ENCODE measurements around the gene PPP1R8.
"Not testable (repeated sequence)": the region's sequence is repeated elsewhere in the genome, so short reads cannot be mapped to it uniquely, and the experiment has no call there.

The PPP1R8 gene

DNA sequence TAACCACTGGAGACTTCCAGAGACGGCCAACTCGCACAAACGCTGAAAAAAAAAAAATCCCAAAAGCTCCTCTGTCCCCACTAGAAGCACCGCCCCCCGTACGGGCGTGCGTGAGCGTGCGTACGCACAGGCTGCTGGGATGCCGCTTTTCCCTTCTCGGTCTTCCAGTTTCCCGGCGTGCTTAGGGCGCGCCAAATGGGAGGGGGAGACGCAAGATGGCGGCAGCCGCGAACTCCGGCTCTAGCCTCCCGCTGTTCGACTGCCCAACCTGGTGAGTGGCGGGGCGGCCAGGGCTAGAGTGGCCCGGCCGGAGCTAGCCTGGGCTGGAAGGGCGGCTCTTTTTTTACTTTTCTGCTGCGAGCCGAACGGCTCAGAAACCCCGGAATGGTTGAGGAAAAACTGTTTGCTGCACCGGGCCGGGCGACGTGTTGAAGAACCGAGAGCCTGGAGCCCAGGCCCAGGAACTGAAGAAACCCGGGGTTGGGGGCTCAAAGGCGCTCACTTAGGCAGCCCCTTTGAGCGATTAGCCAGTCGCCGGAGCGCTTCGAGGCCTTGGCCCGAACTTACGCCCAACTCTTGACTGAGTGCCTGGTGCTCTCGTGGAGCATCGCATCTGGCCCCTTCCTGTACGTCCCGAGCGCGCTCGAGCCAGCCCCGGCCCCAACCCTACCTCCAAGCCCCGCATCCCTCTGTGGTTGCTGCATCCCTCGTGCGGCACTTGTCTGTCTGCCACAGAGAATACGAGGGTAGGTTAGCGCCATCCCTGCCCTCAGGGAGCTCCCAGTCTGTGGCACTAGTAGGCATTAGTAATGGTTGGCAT is at the start of gene PPP1R8:
TSS of gene PPP1R8 (plus strand) at position 162 of the 820 bp plus-strand sequence. CDS start at position 216, 54 bp downstream.
- peak; percentile 79 to 84 for DNase-seq (ENCODE audit: low read depth in 2 of 2)

DNA sequence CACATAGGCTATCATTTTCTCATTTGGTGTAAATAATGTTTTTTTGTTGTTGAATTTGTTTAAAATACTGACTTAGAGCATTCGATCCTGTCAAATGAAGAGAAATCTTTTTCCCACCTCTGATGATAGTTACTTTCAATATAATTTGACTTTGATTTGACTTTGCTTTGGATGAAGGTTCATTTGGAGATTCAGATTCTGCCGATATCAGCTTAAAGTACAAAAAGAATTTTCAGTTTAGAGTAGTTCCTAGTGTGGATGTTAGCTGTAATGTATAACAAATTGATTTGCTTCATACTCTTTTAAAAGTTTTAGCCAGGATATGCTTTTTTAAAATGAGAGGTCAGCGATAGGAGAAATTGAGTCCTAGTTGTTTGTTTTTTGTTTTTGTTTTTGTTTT is 47.6 kb upstream of the PPP1R8 start:
- no peak for DNase-seq (ENCODE audit: low read depth in 2 of 2)

DNA sequence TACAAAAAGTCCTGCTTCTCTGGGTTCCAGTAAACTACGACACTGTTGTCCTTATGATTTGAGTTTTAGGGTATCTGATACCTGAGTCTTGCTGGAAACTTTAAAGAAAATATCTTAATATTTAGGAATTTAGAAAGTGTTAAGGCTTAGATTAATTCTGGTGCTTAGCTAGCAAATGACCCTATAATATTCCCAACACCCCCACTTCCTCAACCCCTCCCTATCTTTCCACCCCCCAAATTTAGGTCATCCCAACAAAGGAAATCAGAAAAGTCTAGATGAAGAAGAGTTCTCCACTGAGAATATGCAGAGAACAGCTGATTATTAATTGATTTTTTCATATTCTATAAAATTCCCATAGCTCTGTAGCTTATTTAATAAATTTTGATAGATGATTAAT is 45.9 kb upstream of the PPP1R8 start:
- no peak for DNase-seq (ENCODE audit: low read depth in 2 of 2)

DNA sequence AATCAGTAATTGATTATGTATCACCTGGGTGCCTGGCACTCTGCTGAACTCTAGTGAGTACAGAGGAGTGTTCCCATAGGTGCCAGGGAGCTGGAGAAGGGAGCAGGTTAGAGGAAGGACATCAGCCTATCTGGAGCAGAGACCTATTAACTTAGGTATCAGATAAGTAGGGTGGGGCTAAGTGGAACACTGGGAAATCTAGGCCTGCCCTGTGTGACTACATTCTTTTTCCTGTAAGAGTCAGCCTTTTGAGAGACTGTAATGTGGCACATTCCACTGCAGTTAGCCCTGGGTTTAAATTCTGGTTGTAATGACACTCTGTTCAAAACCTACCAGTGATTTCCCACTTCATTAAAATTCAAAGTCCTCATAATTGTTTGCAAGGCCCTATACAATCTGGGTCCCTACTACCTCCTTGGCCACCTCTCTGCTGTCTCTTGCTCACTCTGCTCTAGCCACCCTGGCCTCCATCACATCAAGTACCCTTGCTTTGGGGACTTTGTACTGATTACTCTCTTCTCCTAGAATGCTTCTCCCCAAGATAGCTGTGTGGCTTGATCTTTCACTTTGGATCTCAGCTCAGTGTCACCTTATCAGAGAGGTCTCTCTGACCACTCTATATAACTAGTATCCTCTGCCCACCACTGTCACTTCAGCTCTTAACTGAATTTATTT is 44.7 kb upstream of the PPP1R8 start:
- no peak for DNase-seq (ENCODE audit: low read depth in 2 of 2)

DNA sequence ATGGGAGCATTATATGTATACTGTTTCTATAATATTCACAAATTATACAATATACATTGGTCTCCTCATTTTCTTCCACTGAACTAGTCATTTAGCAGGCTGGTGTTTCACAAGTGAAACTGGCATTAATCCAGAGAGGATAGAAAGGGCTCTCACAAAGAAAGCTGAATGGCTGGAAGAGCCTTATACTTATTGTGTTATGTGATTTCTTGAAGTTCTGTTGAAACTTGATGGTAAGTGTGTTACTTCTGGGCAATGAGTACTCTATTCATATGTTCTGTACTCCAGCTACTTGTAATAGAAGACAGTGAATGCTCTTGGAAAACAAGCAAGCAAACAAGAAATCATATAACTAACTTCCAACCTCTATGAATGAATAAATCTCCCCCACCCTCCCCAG is 42.7 kb upstream of the PPP1R8 start:
- no peak for DNase-seq (ENCODE audit: low read depth in 2 of 2)

DNA sequence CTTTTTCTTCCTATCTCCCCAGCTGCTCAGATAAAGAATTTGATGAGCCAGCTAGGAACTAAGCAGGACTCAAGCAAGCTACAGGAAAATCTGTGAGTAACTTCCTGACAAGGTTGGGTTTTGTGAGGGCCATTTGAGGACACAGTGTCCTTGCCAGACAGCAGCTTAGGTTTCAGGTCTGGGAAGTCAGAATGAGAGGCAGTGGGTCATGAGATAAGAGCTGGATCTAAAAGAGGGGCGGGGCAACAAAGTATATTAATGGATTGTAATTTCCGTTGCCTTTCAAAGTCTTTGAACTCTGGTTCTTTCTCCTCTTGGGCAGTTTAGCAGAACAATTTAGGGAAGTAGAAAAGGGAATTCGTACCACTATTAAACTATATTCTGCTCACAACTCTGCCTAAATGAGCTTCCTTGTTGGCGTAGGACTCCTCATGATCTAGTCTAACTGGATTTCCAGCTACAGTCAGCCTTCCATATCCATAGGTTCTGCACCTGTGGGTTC is 41.0 kb upstream of the PPP1R8 start:
- DNase-seq (ENCODE audit: low read depth in 2 of 2) = no peak

DNA sequence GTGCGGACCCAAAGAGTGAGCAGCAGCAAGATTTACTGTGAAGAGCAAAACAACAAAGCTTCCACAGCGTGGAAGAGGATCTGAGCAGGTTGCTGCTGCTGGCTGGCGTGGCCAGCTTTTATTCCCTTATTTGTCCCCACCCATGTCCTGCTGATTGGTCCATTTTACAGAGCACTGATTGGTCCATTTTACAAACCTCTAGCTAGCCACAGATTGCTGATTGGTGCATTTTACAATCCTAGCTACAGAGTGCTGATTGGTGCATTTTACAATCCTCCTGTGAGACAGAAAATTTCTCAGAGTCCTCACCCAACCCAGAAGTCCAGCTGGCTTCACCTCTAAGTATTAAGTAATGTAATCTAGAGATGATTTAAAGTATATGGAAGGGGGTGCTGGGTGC is 40.3 kb upstream of the PPP1R8 start:
- not testable (repeated sequence) for DNase-seq (ENCODE audit: low read depth in 2 of 2)

DNA sequence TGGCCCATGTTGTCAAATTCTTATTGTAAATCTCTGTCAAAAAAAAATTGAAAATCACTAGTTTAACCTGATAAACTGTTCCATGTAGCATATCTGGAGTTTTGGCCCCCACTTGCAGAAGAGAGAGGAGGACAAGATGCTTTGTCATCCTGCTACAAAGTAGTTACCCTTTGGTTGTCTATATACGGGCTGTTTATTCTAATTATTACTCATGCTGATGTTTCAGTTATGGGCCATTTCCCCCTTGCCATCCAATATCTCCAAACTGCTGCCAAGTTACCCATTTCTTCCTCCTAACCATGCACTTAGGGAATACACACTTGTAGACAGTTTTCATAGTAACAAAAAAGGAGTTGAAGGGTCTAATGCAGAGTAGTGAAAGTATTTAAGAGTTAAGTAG is 35.0 kb upstream of the PPP1R8 start:
- no peak for DNase-seq (ENCODE audit: low read depth in 2 of 2)

DNA sequence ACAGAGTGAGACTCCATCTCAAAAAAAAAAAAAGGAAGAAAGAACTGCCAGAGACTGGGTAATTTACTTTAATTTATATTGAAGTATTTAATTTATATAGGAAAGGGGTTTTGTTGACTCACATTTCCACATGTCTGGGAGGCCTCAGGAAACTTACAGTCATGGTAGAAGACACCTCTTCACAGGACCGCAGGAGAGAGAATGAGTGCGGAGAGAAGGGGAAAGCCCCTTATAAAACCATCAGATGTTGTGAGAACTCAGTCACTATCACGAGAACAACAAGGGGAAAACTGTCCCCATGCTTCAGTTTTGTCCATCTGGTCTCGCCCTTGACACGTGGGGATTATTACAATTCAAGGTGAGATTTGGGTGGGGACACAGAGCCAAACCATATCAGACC is 25.8 kb upstream of the PPP1R8 start:
- no peak for DNase-seq (ENCODE audit: low read depth in 2 of 2)

DNA sequence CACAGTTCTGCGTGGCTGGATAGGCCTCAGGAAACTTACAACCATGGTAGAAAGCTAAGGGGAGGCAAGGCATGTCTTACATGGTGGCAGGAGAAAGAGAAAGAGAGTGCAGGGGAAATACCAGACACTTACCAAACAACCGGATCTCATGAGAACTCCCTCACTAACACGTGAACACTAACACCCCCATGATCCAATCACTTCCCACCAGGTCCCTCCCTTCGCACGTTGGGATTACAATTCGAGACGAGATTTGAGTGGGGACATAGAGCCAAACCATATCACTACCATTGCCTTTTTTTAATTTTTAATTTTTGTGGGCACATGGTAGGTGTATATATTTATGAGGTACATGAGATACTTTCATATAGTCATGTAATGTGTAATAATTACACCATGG is 23.8 kb upstream of the PPP1R8 start:
- DNase-seq (ENCODE audit: low read depth in 2 of 2) = no peak

DNA sequence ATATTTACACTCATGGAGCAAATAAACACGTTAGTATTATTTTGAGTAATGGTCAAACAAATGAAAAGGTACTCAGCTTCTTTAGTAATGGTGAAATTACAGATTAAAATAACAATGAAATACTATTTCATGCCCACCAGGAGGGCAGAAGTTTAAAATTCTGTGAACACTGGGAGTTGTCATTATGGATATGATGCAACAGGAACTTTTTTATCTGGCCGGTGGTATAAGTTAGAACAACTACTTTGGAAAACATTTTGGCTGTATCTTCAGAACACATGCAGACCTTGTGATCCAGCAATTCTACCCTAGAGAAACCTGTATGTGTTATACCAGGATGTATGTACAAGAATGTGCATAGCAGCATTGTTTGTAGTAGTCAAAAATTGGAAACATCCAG is 23.2 kb upstream of the PPP1R8 start:
- DNase-seq (ENCODE audit: low read depth in 2 of 2) = no peak

DNA sequence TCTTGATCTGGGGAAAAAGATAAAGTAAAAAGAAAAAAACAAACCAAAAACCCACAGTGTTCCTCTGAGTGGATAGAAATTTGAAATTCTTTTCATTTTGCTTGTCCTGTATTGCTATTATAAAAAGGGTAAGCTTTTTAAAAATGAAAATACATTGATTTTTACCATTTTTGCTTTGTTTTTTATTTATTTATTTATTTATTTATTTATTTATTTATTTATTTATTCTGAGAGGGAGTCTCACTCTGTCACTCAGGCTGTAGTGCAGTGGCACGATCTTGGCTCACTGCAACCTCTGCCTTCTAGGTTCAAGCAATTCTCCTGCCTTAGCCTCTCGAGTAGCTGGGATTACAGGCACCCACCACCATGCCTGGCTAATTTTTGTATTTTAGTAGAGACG is 22.5 kb upstream of the PPP1R8 start:
- not testable (repeated sequence) for DNase-seq (ENCODE audit: low read depth in 2 of 2)

DNA sequence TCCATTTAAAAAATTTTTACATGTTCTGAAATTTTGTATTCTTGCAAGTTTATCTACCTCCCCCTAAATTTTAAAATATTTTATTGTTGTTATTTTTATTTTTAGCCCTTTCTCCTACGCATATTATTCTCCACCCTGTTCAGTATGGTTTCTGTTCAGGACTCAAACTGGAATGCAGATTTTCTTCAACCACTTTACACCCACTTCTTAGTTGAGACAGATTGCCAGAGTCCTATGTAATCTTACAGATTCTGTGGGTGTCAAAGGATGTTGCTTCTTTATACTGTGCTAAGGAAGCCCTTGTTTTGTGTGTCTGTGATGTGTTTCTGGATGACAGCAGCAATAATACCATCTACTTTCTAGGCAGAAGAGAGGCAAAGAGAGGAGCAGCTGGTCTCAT is 20.7 kb upstream of the PPP1R8 start:
- no peak for DNase-seq (ENCODE audit: low read depth in 2 of 2)

DNA sequence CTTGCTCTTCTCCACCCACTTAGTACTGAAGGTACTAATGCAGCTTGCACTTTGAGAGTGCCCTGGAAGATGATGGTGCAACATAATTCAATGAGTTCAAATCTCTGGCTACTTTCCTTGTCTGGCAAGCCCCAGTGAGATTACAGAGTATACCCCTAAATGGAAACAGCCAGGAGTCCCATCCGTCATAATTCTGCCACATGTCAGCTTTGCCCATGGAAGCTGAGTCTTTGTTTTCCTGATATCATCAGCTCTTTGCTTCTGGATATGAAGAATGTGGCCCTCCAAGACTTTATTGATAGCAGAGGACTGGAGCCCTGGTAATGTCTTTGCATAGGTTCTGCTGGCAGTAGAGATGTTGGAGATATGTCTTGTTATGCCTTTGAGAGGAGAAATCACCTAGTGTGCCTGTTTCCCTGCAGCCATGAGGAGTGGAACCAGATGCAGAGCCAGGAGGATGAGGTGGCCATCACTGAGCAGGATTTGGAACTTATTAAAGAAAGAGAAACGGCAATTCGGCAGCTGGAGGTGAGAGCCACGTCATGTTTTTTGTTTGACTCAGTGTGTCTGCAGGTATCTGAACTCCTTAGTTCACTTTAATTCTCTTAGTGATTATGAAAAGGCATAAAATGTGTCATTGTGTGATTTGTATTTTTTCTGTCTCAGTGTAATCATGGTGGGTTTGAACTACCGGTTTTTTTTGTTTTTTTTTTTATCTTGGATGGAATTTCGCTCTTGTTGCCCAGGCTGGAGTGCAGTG is 18.7 kb upstream of the PPP1R8 start:
- no peak for DNase-seq (ENCODE audit: low read depth in 2 of 2)

DNA sequence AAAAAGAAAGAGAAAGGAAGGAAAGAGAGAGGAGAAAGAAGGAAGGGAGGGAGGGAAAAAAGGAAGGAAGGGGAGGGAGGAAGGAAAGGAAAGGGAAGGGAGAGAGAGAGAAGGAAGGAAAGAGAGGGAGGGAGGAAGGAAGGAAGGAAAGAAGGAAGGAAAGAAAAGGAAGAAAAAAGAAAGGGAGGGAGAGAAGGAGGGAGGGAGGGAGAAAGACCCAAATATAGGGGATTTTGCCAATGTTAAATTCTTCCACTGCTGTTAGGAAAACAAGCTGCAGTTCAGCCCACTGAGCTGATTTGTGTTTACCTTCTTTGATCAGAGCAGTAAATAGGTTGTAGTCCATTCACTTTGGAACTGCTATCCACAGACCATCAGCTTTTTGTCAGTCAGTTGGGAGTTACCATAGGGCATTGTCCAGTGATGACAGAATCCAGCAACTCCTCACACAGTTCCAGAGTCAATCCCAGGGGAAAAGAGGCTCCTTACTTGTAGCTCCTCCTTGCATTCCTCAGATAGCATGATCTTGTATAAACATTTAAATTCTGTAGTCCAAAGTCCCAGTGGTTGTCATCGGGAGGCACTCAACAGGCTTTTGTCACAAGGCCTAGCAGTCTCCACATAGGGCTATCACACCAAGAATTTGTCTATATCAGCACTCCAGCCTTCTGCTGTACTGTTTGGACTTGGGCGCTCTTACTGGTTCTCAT is 13.5 kb upstream of the PPP1R8 start:
- no peak for DNase-seq (ENCODE audit: low read depth in 2 of 2)

DNA sequence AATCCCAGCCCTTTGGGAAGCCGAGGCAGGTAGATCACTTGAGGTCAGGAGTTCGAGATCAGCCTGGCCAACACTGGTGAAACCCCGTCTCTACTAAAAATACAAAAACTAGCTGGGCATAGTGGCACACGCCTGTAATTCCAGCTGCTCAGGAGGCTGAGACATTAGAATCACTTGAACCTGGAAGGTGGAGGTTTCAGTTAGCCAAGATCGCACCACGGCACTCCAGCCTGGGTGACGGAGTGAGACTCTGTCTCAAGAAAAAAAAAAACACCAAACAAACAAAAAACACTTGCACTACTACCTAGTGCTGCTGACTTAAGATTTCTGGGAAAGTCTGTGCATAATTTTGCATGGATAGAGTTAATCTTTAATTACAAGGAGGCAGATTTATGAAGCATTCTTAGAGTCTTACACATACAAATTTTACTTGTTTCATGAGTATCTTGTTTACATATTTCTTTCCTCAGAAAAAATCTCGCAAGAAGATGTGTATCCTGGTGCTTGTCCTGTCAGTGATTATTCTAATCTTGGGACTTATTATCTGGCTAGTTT is 8.7 kb upstream of the PPP1R8 start:
- DNase-seq (ENCODE audit: low read depth in 2 of 2) = no peak

DNA sequence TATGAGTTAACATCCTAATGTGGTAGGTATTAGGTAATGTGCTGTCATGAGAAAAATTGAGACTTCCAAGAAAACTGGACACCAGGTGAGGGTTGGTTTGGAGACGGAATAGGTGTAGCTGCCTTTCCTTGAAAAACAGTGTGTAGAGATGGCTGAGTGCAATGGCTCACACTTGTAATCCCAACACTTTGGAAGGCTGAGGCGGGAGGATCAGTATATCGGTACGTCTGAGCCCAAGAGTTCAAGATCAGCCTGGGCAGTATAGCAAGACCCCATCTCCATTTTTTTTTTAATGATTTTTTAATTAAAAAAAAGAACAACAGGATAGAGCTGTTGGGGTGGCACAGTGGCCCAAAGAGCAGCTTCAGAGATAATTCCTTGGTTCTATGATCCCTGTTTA is 6.8 kb upstream of the PPP1R8 start:
- no peak for DNase-seq (ENCODE audit: low read depth in 2 of 2)

DNA sequence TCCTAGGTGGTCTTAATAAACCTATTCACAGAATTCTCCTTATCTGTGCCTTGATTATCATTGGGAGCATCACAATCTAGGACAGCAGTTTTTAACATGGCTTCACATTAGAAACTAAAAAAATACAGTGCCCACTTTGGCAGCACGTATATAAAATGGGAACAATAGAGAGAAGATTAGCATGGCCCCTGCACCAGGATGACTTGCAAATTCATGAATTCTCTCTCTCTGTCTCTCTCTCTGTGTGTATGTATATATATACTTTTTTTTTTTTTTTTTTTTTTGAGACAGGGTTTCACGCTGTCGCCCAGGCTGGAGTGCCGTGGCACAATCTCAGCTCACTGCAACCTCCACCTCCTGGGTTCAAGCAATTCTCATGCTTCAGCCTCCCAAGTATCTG is 6.2 kb upstream of the PPP1R8 start:
- no peak for DNase-seq (ENCODE audit: low read depth in 2 of 2)

DNA sequence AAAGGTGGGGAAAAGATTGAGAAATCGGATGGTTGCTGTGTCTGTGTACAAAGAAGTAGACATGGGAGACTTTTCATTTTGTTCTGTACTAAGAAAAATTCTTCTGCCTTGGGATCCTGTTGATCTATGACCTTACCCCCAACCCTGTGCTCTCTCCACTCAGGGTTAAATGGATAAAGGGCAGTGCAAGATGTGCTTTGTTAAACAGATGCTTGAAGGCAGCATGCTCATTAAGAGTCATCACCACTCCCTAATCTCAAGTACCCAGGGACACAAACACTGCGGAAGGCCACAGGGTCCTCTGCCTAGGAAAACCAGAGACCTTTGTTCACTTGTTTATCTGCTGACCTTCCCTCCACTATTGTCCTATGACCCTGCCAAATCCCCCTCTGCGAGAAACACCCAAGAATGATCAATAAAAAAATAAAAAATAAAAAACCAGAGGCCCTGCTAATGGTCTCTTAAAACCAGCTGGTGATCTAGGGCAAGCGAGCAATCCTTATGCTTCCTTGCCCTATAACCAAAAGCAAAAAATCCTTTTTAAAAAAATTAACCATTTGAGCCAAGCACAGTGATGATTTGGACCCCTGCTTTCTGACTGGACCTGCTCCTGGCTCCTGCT is 1.1 kb upstream of the PPP1R8 start:
- not testable (repeated sequence) for DNase-seq (ENCODE audit: low read depth in 2 of 2)

DNA sequence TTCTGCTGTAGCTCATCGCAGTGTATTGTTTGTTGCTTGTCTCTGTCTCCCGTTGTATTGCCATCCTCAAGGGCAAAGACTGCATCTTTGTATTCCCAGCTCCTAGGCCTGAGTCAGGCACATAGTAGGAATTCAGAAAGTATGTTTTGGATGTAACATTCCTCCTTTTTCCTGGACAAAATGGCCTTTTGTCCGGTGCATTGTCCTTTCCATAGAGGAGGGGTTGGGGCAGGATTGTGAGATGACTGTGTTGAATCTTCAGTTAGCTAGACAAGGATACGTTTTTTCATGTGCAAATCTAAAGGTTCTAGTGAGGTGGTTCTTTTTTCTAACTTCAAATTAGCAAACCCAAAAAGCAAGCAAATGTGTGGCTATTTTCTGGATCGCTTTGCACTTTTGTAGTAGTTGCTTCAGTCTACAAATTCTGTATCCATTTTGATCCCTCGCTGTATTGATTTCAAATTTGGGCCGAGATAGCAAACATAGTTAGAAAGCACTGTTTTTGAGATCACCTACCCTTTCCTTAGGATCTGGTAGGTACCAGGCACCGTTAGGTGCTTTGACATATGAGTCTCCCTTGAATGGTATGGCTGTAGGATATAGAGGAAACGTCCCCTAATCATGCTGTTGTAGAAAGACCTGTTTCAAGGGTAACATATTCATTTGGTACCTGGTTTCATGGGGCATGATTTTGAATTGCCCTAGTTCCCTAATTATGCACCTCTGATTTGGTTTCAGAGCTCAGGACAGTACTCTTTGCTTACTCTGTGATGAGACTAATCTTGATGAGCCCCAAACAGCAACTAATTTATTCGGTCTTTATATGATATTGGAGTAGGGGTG is 1.2 kb downstream of the PPP1R8 start:
- DNase-seq (ENCODE audit: low read depth in 2 of 2) = no peak

Data from activated CD4-positive, alpha-beta T cell treated with anti-CD3 and anti-CD28 coated beads for 24 hours (primary cell).